HTR-8/SVneo (cell line): Measurements from ENCODE around the gene FBXO47.

Experiments used
- DNase-seq: peaks from one replicate; pipeline ENCODE4 v3.0.0; 2011; ENCODE audit warnings: low spot score, mixed read lengths; ENCODE audit not compliant: insufficient read length
- FAIRE-seq: peaks from 2 replicates; lab custom pipeline; 2011; peaks lifted over from hg19 to GRCh38; lab: Jason Lieb, UNC

The FBXO47 gene

GRCh38 chr17:38907930-38908675 lies 59.1 kb downstream of the FBXO47 start:
- FAIRE-seq = no peak
- DNase-seq = no peak

DNA sequence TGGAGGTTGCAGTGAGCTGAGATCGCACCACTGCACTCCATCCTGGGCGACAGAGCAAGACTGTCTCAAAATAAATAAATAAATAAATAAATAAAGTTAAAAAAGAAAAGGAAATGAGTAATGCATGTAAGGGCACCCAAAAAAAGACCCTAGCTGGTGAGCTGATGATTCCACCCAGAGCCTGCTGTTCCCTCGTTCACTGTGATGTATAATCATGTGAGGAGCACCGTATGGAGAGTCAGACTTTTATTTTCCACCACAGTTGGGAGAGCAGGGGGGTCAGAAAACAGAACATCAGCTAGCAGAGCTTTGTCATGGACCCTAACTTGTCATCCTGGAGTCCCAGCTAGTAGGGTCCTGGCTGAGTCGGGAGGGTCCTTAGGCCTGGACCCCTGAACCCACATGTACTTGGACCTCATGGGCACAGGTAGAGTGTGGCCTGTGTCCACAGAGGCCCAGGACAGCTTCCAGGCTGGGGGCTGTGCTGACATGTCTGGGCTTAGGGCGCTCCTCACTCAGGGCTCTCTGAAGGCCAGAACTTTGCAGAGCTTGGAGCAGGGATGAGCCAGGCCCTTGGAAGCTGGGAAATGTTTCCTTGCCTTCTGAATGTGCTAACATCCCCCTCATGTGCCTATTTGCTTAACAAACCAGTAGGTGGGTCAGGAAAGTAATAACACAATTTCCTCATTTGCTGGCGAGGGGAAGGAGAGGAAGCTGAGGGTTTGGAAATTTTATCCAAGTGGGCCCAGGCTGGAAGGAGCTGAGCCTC lies 60.6 kb downstream of the FBXO47 start:
- DNase-seq (no peak), FAIRE-seq (no peak)

DNA sequence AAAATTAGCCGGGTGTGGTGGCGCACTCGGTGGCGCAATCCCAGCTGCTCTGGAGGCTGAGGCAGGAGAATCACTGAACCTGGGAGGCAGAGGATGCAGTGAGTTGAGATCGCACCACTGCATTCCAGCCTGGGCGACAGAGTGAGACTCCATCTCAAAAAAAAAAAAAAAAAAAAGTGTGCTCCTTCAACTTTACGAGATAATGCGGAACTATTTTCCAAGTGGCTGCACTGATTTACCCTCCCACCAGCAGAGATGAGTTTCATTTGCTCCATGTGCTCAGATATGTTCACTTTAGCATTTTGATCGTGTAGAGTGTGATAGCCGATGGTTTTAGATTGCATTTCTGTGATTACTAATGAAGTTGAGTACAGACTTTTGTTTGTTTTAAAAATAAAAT lies 61.8 kb downstream of the FBXO47 start:
- no peak for DNase-seq
- no peak for FAIRE-seq

GRCh38 chr17:38904892-38905291 lies 62.3 kb downstream of the FBXO47 start:
- no peak for DNase-seq
- FAIRE-seq = no peak

GRCh38 chr17:38903404-38903803 lies 63.8 kb downstream of the FBXO47 start:
- FAIRE-seq (no peak), DNase-seq (no peak)

DNA sequence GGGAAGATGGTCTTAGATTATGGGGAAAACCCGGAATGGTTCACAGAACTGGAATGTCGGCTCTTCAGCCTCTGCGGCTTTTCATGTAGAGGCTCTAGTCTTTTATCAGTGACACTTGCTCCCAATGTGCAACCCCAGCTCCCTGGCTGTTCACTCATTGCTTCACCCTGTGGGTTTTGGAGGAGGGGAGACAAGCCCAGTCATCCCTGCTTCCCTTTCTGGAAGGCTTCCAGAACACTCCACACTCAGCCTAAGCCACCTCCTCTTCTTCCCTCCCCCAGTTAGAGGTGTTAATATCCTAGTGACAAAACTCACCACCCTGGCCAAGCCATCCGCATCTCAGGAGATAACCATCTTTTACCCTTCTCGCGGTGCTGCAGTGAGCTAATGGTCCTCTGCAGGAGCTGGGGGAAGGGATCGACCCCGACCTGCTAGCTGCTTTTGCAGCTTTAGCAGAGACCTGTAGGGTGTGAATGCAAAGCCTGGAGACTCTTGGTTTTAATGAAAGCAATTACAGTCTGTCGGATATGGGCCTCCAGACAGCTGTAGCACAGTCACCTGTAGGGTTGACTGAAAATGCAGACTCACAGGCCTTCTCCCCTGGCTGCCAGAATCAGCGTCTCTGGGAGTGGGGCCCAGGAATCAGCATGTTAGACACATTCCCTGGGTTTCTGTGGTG lies 66.1 kb downstream of the FBXO47 start:
- DNase-seq = peak; percentile 91
- FAIRE-seq = peak; percentile 97

GRCh38 chr17:38899421-38899820 lies 67.8 kb downstream of the FBXO47 start:
- no peak for DNase-seq
- FAIRE-seq = peak; percentile 40

GRCh38 chr17:38898812-38899348 lies 68.3 kb downstream of the FBXO47 start:
- peak; percentile 64 for FAIRE-seq
- DNase-seq = no peak

DNA sequence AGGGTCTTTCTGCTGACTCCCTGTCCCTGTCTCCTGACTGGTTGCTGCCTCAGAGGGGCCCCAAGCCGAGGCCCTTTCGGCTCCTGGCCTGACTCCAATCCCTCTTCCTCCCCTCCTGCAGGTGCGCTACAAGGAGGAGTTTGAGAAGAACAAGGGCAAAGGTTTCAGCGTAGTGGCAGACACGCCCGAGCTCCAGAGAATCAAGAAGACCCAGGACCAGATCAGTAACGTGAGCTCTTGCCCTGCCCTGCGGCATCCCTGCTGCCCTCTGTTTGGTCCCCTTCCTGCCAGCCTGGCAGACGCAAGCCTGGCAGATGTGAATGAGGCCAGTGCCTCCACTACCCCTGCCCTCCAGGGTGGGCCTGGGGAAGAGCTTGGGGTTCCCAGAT lies 68.9 kb downstream of the FBXO47 start:
- FAIRE-seq (peak; percentile 23), DNase-seq (no peak)

- peak; percentile 42 for FAIRE-seq
- no peak for DNase-seq
These were observed 69.4 kb downstream of the FBXO47 start for GRCh38 chr17:38897671-38898290.

DNA sequence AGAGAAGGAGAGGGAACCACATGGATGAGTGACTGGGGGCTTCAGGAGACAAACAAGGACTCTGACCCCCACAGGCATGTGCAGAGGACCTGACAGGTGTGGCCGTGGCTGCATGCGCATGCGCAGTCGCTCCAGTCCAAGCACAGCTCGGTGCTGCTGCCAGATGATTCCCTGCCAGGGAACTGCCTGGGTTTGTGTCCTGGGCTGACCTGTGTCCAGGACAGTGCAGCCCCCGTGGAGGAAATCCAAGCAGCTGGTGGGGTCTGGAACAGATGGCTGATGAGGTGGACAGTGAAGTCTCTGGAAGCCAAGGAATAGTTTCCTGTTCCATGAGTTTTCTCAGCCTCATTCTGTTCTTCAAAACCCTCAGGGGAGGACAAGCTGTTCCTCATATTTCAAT lies 70.0 kb downstream of the FBXO47 start:
- DNase-seq (no peak), FAIRE-seq (no peak)

GRCh38 chr17:38896346-38896954 lies 70.8 kb downstream of the FBXO47 start:
- no peak for DNase-seq
- FAIRE-seq = no peak

DNA sequence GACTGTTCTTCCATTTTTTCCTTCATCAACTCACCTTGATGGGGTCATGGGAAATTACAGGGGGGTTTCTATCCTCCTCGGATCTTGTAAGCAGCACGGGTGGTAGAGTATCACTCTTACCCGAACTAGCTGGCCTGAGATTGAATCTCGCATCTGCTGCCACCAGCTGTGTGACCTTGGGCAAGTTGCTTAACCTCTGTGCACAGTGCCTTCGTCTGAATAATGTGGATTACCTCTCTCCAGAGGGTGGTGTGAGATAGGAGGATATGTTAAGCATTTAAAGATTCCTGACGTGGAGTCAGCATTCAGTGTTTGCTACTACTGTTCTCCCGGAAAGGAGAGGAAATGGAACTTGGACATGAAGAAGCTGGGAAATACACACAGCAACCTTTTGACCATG lies 72.9 kb downstream of the FBXO47 start:
- DNase-seq = no peak
- FAIRE-seq = no peak

DNA sequence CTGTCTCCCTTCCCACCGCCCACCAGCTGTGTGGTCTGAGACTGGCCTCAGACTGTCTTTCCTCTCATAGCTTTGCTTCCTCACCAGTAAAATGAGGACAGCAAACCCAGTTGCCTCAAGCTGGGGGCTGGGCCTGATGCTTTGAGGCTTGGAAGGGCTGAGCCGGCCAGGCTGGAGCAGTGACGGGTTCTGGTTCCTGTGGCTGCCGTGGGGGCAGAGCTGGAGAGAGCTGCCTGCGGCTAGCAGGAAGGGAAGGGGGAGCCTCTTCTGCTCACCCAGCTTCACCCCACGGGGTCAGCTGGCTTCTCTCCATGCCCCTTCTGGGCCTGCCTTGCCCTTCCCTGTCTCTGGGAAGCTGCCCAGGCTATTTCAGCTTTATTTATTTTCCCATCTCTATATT lies 73.6 kb downstream of the FBXO47 start:
- FAIRE-seq = peak; percentile 72
- no peak for DNase-seq

- DNase-seq (no peak), FAIRE-seq (no peak)
These were observed 74.1 kb downstream of the FBXO47 start for GRCh38 chr17:38893113-38893512.

DNA sequence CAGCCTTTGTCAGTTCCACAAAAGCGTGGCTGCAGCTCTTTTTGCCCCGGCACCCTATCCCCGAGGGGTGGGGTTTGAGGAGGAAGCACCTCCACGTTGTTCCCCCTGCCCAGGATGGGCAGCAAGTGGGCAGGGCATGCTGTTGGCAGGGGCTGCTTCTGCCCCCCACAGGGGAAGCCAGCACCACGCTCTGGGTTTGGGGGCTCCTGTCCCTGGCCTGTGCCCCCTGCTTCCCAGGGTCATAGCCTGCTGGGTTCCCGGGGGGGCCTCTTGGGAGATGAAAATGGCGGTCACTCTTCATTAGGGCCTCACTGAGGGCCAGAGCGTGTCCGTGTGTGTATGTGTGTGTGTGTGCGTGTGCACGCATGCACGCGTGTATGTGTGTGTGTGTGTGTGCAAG lies 74.6 kb downstream of the FBXO47 start:
- DNase-seq = no peak
- FAIRE-seq = peak; percentile 80

DNA sequence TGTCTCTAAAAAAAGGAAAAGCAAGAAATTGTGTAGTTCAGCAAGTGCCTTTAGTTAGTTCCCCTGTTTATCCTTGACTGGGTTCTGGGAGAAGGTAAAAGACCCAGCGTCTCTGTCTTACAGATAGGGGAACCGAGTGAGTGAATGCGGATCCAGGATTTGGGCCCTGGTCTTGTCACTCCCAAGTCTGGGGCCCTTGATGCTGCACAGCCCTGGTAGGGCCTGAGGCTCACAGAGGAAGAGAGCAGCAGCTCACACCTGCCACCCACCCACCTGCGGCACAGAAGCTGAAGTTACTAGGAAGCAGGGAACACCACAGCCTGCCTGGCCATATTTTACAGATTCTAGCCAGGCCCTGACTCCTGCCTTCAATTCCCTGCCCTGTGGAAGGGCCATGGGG lies 75.1 kb downstream of the FBXO47 start:
- no peak for DNase-seq

GRCh38 chr17:38891441-38891840 lies 75.8 kb downstream of the FBXO47 start:
- no peak for DNase-seq
- no peak for FAIRE-seq

More for the DNA sequence above, 75.1 kb downstream of the FBXO47 start:
- no peak for FAIRE-seq

DNA sequence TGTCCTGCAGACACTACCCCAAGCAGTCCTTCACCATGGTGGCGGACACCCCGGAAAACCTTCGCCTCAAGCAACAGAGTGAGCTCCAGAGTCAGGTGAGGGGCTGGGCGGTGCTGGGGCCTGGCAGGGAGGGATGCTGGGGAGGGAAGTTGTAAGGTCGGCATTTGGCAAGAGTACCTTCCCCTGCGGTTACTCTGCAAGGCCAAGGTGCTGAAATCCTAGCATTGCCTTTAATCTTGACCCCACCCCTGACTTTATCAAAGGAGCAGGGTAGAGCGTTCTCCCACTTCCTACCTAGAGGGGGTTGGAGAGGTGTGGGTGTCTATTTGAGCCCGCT lies 76.8 kb downstream of the FBXO47 start:
- FAIRE-seq (peak; percentile 36), DNase-seq (no peak)

DNA sequence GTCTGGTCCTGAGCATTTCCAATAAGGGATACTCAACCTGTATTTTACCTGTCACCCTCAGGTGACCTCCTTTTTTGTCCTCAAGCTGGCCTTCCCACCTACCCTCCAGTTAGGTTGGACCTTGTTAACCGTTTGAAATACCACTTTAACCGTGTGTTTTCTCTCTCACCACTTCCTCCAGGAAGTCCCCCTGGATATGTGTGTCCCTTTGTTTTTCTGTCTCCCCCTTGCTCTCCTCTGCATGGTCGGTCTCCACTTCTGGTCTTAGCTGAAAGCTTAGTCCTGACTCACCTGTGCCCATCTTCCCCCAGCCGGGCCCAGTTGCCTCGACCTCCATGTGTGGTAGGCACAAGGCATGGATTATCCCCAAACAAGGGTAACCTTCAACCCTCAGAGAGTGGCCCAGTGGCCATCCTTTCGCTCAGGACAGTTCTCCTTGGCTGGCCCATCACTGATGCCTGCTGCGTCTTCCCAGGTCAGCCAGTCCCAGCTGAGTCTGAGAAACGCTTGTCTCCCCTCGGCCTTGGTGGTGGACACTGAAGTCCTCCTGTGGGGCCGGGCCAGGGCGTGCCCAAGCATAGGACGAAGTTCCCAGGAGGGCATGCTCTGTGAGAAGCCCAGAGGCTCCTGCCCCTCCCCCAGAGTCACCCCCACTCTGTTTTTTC lies 77.3 kb downstream of the FBXO47 start:
- peak; percentile 51 for FAIRE-seq
- no peak for DNase-seq
